Effector memory CD4-positive, alpha-beta T cell (primary cell): Measurements from ENCODE around the gene RPL10.
"Not testable (repeated sequence)": the region's sequence is repeated elsewhere in the genome, so short reads cannot be mapped to it uniquely, and the experiment has no call there.

ENCODE experiments used
- DNase-seq, 3 donors: peaks; one replicate each; pipeline ENCODE4 v3.0.0-alpha.2; 2020
- H3K27ac ChIP-seq: 2 replicates; pipeline ENCODE4 v1.7.0; 2013; ENCODE audit warnings: mild to moderate bottlenecking, low read length, moderate library complexity; ENCODE audit not compliant: insufficient read depth, poor library complexity, severe bottlenecking
- H3K27me3 ChIP-seq: replicated peaks from 2 replicates; pipeline ENCODE4 v1.7.0; 2013; ENCODE audit warnings: mild to moderate bottlenecking, low read length; ENCODE audit not compliant: insufficient read depth, control insufficient read depth, poor library complexity, severe bottlenecking
- H3K36me3 ChIP-seq: 2 replicates; pipeline ENCODE4 v1.7.0; 2013; ENCODE audit warnings: mild to moderate bottlenecking, low read length, moderate library complexity; ENCODE audit not compliant: control insufficient read depth, insufficient read depth
- H3K4me1 ChIP-seq: 2 replicates; pipeline ENCODE4 v1.7.0; 2013; ENCODE audit warnings: low read length, mild to moderate bottlenecking; ENCODE audit not compliant: control insufficient read depth, insufficient read depth, poor library complexity, severe bottlenecking
- H3K4me3 ChIP-seq: 2 replicates; pipeline ENCODE4 v1.7.0; 2013; ENCODE audit warnings: low read length, low read depth, mild to moderate bottlenecking; ENCODE audit not compliant: insufficient read depth, poor library complexity, severe bottlenecking
- H3K9me3 ChIP-seq: 2 replicates; pipeline ENCODE4 v1.7.0; 2013; ENCODE audit warnings: mild to moderate bottlenecking, low read length, moderate library complexity; ENCODE audit not compliant: control insufficient read depth

Gene RPL10

DNA sequence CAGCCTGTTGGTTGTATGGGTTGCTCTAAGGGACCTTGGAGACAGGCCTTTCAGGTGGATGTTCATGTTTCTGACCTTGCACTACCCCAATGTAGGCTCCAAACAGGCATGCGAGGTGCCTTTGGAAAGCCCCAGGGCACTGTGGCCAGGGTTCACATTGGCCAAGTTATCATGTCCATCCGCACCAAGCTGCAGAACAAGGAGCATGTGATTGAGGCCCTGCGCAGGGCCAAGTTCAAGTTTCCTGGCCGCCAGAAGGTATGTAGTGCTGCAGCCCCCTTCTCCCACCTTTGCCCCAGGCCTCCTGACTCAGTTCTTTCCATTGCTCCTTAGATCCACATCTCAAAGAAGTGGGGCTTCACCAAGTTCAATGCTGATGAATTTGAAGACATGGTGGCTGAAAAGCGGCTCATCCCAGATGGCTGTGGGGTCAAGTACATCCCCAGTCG lies 2.2 kb downstream of the RPL10 start:
- peaks cover 12% of the 10 kb centered on the region for H3K36me3 ChIP-seq
- not testable (repeated sequence) for H3K27me3 ChIP-seq, H3K9me3 ChIP-seq, H3K4me3 ChIP-seq, DNase-seq
- peak overlapping the region; percentile 96 for H3K27ac ChIP-seq
- peaks cover 11% of the 10 kb centered on the region for H3K4me1 ChIP-seq

DNA sequence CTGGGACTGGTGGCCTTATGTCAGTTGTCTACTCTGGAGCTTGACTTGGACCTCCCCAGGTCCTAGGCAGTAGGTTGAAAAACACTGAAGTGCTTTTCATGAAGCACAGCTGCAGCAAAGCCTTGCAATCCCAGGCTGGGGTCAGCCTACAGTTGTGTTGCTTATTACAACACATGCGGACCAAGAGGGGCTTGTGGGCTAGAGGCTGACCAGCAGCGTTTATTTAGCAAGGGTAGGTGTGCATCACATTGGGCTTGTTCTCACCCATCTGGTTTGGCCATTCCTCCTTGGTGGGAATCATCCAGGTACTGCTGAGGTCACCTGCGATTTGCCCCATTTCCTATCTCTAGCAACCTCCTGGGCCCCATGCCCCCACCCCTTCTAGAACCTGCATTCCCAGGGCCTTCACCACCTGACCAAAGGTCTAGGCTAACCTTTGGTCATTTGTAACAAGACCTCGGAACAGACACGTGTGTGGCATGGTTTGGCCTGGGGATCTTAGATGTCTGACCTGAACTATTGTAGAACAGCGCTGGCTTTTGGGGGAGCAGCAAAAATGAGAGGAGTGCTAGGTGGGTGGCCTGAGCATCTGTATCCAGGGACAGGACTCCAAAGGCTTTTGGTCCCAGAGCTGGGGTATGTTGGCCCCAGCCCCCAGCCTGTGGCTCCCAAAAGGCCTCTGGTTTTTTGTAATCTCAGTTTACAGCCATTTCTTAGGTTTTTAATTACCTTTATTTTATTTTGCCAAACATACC lies 3.0 kb downstream of the RPL10 start:
- H3K36me3 ChIP-seq, result peaks cover 12% of the 10 kb centered on the region
- peaks cover 11% of the 10 kb centered on the region for H3K4me1 ChIP-seq
- no peaks in the 10 kb centered on the region for H3K27me3 ChIP-seq
- no peak overlapping the region for H3K4me3 ChIP-seq
- no peak for DNase-seq
- H3K9me3 ChIP-seq, result no peaks in the 10 kb centered on the region
- H3K27ac ChIP-seq, result no peak overlapping the region

DNA sequence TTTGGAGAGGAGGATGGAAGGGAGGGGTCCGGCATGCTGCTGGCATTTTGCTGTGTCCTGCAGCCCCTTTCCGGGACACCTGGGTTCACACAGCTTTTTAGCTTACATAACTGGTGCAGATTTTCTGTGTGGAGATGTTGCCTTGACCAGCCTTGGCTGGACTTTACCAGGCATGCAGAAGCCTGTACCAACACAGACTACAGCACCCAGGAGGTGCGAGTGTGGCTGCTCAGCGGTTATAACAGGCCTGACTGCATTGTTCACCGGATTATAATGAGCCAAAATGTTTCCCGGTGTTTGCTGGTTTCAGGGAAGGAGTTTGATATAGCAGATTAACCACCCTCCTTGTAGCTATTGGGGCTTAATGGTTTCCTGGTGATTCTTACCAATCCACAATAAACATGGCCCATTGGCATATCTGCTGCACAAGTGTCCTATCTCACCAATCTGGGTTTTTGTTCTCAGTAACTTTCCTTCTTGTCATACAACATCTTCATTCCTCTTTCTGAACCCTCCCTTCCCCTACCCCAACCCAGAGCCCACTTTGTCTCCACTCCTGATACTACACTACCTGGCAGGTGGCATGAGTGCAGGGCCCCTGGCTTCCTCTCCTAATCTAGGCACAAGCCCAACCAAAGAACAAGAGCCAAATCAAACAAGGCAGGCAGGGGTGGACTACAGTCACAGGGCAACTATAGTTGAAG lies 3.9 kb downstream of the RPL10 start:
- Histone ChIP-seq H3K9me3 (no peaks in the 10 kb centered on the region), H3K27ac (no peak overlapping the region), H3K4me3 (no peak overlapping the region), H3K4me1 (peaks cover 11% of the 10 kb centered on the region), H3K36me3 (peaks cover 12% of the 10 kb centered on the region), H3K27me3 (no peaks in the 10 kb centered on the region)
- DNase-seq, result no peak

DNA sequence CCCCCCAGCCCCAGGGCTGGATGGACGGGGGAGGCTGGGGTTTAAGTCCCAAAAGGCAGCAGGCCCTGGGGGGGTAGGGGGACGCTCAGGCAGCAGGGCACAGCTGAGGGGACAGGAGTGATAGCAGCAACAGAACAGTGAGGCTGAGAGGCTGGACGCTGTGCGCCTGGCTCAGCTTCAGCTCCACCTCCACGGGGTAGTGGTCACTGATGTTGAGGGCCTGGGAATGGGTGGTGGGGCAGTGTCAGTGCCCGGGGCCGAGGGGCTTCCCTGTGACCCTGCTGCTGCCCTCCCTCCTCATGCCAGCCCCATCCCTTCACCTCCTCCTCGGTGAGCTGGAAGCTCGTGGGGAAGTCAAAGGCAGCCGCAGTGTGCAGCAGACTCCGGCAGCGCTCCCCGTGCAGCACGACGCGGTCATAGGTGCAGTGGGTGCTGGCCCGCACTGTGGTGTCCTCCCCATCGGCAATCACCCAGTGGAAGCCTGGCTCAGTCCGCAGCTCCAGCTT lies 4.5 kb downstream of the RPL10 start:
- H3K36me3 ChIP-seq, result peaks cover 12% of the 10 kb centered on the region

DNA sequence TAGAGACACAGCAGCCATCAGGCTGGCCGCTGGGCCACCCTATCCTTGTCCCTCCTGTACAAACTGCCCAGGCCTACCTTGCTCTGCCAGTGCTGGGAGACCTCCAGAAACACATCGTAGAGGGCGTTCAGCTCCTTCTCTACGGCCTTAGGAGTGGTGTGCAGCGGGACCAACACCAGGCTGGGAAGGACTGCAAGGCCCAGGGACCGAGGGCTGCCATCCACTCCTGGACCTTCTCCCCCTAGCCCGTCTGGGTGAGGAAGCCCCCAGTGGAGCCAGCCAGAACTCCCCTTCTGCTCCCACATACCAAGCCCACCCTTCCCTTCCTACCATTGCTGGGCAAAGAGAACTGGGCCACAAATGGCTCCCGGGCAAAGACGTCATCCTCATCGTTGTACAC lies 5.0 kb downstream of the RPL10 start:
- peaks cover 8% of the 10 kb centered on the region for H3K4me1 ChIP-seq
- H3K27me3 ChIP-seq, result no peaks in the 10 kb centered on the region
- DNase-seq, result no peak
- H3K4me3 ChIP-seq, result no peak overlapping the region
- H3K9me3 ChIP-seq, result no peaks in the 10 kb centered on the region
- peaks cover 12% of the 10 kb centered on the region for H3K36me3 ChIP-seq
- H3K27ac ChIP-seq, result no peak overlapping the region

More for the DNA sequence above, 4.5 kb downstream of the RPL10 start:
- Histone ChIP-seq H3K27me3 (no peaks in the 10 kb centered on the region), H3K4me1 (peaks cover 8% of the 10 kb centered on the region), H3K9me3 (no peaks in the 10 kb centered on the region), H3K27ac (no peak overlapping the region), H3K4me3 (no peak overlapping the region)
- no peak for DNase-seq

DNA sequence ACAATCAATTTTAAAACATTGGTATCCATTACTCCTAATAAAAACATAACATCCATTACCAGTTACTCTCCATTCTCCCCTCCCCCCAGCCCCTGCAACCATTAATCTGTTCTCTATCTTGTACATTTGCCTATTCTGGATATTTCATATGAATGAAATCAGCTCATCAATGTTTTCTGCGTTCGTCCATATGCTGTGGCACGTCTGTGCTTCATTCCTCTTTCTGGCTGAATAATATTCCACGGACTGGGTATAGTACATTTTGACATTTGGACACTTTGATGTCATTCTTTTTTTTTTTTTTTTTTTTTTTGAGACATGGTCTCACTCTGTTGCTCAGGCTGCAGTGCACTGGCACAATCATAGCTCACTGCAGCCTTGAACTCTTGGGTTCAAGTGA lies 5.7 kb downstream of the RPL10 start:
- DNase-seq, result no peak
- Histone ChIP-seq H3K9me3 (no peaks in the 10 kb centered on the region), H3K27me3 (no peaks in the 10 kb centered on the region), H3K27ac (no peak overlapping the region), H3K4me3 (no peak overlapping the region), H3K4me1 (peaks cover 8% of the 10 kb centered on the region), H3K36me3 (peaks cover 12% of the 10 kb centered on the region)

DNA sequence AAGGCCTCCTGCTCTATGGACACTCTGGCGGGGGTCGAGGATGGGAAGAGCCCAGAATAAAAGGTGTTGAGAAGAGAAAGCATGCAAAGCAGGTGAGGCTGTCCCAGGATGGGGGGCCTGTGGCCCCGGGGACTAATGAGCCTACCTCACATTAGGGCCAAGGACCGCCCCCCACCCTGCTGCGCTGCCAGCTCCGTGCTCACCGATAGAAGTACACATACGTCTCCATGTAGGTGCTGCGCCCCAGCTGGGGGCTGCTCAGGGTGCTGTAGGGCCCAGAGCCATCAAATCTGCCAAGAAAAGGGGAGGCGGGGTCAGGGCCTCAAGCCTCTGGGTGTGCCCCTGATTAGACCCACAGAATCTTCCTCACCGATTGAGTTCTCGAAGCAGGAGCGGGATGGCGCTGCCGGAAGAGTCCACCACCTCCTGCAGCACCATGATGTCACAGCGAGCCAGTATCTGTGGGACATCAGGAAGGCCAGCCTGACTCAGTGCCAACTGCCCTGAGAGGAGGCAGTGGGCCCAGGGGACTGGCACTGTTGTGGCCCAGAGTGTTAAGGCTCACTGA lies 6.5 kb downstream of the RPL10 start:
- Histone ChIP-seq H3K36me3 (peaks cover 8% of the 10 kb centered on the region), H3K27me3 (no peaks in the 10 kb centered on the region), H3K9me3 (no peaks in the 10 kb centered on the region), H3K4me1 (peaks cover 2% of the 10 kb centered on the region), H3K4me3 (no peak overlapping the region), H3K27ac (no peak overlapping the region)
- DNase-seq, result no peak

DNA sequence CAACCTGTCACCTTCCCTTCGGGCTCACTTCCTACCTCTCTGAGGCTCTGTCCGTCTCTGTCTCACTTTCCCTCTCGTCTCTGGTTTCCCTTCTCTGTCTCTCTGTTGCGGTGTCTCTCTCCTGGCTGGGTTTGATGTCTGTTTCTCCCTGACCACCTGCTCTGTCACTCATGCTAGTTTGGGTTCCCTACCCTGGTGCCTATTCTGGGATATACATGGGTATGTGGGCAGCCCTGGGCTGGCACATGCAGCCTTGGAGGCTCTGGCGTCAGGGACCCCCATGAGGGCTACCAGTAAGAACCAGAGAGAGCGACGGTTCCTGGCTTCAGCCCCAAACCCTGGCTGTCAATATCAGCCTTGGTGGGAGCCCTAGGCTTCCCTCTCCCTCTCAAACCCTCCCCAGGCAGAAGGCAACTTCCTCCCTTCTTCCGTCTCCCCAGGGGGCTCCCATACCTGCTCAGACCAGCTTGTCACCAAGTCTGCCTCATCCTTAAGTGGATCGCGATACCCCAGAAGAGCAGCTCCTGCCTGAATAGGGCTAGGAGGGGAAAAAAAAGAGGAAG lies 10.6 kb downstream of the RPL10 start:
- no peak overlapping the region for H3K4me3 ChIP-seq
- H3K27ac ChIP-seq, result no peak overlapping the region
- no peaks in the 10 kb centered on the region for H3K27me3 ChIP-seq
- H3K4me1 ChIP-seq, result peaks cover 9% of the 10 kb centered on the region
- DNase-seq, result no peak
- H3K9me3 ChIP-seq, result no peaks in the 10 kb centered on the region
- no peaks in the 10 kb centered on the region for H3K36me3 ChIP-seq

DNA sequence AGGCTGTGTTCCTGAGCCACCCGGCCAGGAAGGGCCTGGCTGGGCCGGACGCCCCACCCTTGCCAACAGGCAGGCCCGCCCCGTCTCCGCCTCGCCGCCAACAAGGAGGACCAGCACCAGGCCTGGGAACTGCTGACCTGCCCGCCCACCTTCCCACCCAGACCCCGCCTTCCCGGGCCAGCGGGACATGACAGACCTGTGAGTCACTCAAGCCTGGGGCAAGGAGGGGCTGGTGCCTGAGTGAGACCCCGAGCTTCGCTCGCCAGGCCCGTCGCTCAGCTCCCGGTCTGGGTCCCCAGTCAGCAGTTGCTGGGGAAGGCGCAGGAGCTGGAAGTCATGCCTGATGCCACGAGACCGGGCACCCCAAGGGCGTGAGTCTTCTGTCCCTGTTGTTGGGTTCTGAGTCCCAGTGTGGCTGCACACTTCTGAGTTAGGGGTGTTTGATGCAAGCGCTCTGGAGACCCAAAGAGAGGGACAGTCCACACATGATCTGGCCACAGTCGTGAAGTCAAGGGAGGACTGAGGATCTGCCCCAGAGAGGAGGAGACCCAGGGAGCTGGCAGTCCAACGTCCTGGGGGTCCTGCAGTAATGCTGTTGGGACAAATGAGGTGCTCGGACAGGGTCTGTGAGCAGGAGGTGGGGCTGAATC lies 11.2 kb downstream of the RPL10 start, which contains the start of gene DNASE1L1:
DNASE1L1 (minus strand) TSS at position 33 of the 650 bp plus-strand sequence. CDS start 3,686 bp downstream, outside the sequence.
- H3K27me3 ChIP-seq, result no peaks in the 10 kb centered on the region
- H3K27ac ChIP-seq, result no peak within 1 kb of the TSS
- no peak within 1 kb of the TSS for H3K4me3 ChIP-seq
- H3K4me1 ChIP-seq, result peaks cover 9% of the 10 kb centered on the region
- no peaks in the 10 kb centered on the region for H3K36me3 ChIP-seq
- H3K9me3 ChIP-seq, result no peaks in the 10 kb centered on the region
- DNase-seq, result peak in 1 of 3 donors; percentile 31
